Measurements from ENCODE around the gene IFT25. TPM values are rescaled to one million over a fixed set of nuclear protein-coding genes. Genes with fewer than 3 reads are reported as not detected.

Gene IFT25
- total RNA-seq, 4 donors from 2014 or later = 11.6 to 24.6 (median 15.5) TPM

GRCh38 chr1:53947172-53947907 is 1.8 kb upstream of the IFT25 start:
- DNase-seq (ENCODE audit: low spot score) (no peak), ATAC-seq (ENCODE audit: low FRiP score) (no peak)
- no peak for TF ChIP-seq CTCF (IDR thresholded peaks at IDR 0.05)

GRCh38 chr1:53946252-53947171 is 1.0 kb upstream of the IFT25 start, which contains the start of gene LRRC42:
LRRC42 (plus strand) TSS chr1:53946350; CDS start chr1:53952000, 5,650 bp downstream.
- ATAC-seq (ENCODE audit: low FRiP score) = peak; percentile 88
- no peak for DNase-seq (ENCODE audit: low spot score)
- no peak for TF ChIP-seq CTCF (IDR thresholded peaks at IDR 0.05)

GRCh38 chr1:53945183-53945432 is 391 bp downstream of the IFT25 start:
- no peak for TF ChIP-seq CTCF (IDR thresholded peaks at IDR 0.05)
- ATAC-seq (ENCODE audit: low FRiP score) = peak; percentile 35
- DNase-seq (ENCODE audit: low spot score) = no peak

- no peak for DNase-seq (ENCODE audit: low spot score)
- ATAC-seq (ENCODE audit: low FRiP score) = no peak
Observed at GRCh38 chr1:53944469-53945182, 873 bp downstream of the IFT25 start.

GRCh38 chr1:53943490-53944043 is 1.9 kb downstream of the IFT25 start:
- ATAC-seq (ENCODE audit: low FRiP score) = no peak
- TF ChIP-seq CTCF (IDR thresholded peaks at IDR 0.05) = no peak
- DNase-seq (ENCODE audit: low spot score) = no peak

More at GRCh38 chr1:53944469-53945182, 873 bp downstream of the IFT25 start:
- no peak for TF ChIP-seq CTCF (IDR thresholded peaks at IDR 0.05)

GRCh38 chr1:53943090-53943489 is 2.4 kb downstream of the IFT25 start:
- TF ChIP-seq CTCF (IDR thresholded peaks at IDR 0.05) = no peak
- no peak for ATAC-seq (ENCODE audit: low FRiP score)
- no peak for DNase-seq (ENCODE audit: low spot score)

Measured in omental fat pad (tissue), 4 donors.